AG08395 (cell line): Measurements from ENCODE around the gene LMF1.

Source experiments
- DNase-seq: peaks from one replicate; pipeline ENCODE4 v3.0.0; 2012; ENCODE audit warnings: mixed read lengths, low spot score

Gene LMF1

DNA sequence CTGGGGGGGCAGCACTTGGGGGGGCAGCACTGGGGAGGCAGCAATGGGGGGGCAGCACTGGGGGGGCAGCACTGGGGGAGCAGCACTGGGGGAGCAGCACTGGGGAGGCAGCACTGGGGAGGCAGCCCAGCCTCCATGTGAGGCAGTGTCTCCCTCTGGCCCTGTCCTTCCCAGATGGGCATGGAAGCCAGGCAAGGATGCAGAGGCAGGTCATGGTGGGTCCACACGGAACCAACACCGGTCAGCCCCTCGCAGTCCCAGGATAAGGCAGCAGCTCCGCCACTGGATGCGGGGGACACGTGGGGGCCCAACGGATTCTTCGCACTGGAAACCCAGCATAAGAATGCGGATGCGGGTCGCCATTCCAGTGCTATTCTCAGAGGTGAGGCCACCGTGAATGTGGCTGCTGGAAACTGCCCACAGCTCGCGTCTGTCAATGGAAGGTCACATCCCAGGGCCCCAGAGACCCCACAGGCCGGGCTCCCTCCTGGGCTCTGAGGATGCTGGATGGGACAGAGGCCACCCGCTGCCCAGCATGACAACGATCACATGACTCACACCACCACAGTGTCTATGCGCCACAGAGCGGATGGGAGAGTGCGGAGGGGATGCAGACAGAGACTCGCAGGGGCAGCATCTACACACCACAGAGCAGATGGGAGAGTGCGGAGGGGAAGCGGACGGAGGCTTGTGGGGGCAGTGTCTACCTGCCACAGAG, 59.0 kb downstream of the LMF1 start:
- DNase-seq = no peak

DNA sequence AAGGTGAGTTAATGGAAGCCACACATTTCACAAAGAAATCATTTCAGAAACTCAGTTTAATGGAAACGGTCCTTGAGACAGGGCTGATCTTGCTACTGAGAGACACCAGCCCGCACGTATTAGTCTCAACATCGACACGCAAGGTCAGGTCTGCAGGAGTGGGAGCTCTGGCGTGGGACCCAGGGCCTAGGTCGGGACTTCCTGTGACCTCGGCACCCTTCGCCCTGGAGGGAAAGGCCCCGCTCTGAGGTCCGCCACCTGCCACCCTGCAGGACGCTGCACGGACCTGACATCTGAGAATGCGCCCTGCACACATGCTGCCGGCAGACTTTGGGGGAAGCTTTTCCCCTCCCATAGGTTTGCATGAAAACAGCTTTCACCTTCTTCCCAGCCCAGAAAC, 59.7 kb downstream of the LMF1 start:
- DNase-seq = no peak

DNA sequence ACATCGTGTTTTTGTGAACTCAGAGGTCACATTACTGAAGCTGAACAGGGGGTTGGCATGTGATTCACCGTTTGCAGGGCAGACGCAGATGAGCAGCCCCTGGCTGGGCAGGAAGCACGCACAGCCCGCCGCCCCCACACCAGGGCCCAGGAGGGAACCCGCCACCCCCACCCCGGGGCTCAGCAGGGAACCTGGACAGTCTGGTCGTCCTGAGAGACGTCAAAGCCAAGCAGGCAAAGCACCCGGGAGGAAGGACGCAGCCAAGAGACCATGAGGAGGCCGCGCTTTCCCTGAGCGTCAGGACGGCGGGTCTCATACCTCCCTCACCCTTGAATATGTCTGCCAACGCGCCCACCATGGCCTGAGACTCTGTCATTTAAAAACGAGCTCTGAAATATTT, 60.6 kb downstream of the LMF1 start:
- DNase-seq = no peak

DNA sequence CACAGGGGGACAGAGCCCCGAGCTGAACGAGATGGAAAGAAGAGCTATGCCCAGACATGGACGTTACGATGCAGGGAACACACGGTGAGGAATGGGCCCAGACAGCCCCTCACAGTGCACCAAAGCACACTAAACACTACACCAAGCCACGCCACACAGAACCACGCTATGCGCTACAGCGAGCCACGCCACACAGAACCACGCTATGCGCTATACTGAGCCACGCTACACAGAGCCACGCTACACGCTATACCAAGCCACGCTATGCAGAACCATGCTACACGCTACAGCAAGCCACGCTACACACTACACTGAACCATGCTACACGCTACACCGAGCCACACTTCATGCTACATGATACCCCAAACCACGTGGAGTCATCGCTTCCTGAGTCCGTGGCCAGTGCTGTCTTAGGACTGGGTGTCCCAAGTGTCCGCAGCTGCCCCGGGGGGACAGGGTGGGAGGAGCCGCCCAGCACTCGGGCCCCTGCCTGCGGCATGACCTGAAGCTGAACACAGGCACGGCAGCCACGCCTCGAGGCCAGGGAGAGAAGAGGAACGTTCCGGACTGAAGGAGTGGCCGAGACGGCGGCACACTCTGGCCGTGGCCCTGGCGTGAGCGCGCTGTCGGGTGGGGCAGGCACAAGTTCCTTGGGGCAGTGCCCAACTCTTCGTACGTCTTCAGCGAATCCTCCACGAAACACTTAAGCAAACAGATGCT, 61.3 kb downstream of the LMF1 start:
- no peak for DNase-seq

DNA sequence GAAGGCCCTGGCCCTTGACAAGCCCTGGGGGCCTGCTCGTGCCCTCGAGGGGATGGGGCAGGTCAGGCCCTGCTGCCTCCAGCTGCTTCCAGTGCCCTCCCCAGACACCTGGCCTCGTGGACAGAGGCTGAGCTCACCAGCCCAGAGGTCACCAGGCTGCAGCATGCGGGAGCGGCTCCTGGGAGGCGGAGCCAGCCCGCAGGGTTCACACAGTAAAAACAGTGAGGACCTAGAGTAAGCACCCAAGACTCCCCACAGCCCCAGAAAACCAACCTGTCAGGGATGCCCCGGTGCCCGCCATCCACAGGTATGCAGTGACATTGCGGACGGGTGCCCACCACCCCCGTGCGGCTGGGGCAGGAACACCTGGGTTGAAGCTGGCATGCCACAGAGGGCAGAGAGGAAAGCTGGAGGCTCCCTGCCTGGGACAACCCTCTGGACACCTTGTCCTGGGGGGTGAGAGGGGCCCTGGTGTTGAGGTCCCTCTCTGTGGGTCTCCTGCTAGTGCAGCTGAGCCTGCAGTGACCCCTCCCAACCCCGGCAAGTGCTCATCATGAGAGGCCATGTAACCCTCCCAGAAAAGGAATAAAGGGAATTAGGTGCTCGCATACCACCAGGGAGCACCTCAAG, 62.1 kb downstream of the LMF1 start:
- DNase-seq = no peak

DNA sequence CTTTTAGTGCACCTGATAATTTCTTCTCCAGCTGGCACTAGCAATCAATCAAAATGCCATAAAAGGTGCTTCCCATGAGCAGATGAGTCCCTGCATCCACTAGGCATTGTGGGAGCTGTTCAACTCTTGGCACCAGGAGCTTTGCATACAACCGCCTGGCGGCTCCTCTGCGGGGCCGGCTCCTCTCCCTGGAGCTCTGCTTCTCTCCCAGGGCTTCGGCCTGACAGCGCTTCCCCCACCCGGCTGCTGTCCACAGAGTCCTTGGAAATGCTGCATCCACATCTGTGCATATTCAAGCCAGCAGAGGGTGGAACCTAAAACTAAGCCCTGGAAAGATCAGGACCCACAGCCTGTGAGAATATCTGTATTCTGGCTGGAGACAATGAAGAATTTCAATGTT, 62.9 kb downstream of the LMF1 start:
- no peak for DNase-seq

DNA sequence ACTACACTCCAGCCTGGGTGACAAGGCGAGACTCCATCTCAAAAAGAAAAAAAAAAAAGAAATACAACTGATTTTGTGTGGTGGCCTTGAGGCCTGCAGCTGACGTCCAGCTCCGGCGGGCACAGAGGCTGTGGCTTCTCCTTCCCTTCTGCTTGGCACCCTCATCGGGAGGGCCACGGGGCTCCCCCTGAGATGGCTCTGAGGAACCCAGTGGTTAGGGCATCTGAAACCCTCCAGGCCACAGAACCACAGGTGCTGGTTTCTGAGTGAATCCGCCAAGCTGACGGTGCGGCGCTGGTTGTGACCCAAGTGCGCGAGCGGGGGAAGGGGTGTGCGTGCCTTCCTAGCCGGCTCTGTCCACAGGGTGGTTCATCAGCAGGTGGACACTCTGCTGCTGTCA, 63.4 kb downstream of the LMF1 start:
- no peak for DNase-seq

DNA sequence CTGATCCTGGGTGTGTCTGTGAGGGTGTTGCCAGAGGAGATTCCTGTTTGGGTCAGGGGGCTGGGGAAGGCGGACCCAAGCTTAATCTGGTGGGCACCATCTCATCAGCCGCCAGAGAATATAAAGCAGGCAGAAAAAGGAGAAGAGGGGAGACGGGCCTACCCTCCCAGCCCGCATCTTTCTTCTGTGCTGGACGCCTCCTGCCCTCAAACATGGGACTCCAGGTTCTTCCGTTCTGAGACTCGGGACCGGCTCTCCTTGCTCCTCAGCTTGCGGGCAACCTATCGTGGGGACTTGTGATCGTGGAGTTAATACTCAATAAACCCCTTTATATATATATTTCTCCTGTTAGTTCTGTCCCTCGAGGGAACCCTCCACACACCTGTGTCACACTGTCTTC, 64.5 kb downstream of the LMF1 start:
- DNase-seq = no peak

DNA sequence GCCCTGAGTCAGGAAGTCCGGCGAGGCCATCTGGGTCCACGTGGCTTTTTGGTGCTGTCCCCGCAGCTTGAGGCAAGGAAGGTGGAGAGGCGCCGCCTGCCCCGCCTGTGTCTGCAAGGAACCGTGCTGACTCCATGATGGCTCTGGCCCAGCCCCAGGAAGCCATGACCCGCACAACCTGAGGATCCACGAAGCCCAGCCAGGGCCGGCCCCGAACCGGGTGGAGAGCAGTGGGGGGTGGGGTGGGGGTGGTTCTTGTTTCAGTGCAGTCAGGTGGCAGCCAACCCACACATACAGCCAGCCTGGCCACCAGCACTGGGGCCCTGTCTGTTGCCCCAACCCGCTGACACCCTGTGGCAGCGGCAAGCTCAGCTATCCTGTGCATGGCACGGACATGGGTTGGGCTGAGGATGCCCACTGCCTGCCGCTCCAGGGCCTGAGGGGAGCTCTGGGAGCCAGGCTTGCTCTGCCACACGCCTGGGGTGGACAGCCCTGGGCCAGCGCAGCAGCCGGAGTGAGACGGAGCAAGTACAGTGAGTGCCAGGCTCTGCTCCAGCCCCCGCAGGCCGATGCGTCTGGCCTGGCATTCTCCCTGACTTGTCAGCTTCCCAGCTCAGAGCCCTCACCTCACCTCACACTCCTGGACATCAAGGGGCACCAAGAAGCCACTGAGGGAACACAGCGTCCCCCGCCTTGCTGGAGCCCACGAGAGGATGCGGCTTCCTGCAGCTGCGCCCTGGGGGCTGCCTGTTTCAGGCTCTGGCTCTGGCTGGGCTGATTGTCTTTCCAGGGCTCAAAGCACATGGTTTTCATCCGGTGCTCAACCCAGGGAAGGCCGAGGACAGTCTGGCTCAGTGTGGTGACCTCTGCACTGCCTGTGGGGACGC, 68.8 kb downstream of the LMF1 start:
- DNase-seq = no peak

DNA sequence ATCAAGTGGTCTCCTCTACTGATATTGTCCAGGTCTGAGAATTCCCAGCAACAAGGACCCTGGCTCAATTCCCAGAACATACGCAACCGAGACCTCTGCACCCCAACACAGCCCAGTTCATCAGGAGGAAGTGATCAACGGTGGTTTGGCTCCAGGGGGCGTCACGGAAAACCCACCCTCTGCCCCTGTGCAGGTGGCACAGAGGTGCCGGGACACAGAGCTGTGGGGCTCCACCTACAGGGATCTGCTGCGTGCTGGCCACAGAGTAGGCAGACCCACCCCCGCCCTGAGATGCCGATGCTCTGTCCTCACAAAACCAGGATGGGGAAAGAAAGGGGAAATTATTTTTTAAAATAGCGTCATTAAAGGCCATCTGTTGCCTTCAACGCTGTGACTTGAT, 69.6 kb downstream of the LMF1 start:
- no peak for DNase-seq

DNA sequence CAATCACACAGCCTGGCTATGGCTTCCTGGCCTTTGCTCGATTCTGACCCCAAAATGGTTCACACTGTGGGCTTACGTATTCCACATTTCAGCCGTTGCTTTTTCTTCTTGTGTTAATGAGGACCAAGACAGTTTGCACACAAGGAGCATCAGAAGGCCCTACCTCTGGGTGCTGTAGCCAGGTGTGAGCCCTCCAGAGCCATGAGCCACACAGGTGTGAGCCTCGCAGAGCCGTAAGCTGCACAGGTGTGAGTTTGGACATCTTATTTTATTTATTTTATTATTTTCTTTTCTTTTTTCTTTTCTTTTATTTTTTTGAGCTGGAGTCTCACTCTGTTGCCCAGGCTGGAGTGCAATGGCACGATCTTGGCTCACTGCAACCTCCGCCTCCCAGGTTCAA, 70.6 kb downstream of the LMF1 start:
- DNase-seq = no peak

DNA sequence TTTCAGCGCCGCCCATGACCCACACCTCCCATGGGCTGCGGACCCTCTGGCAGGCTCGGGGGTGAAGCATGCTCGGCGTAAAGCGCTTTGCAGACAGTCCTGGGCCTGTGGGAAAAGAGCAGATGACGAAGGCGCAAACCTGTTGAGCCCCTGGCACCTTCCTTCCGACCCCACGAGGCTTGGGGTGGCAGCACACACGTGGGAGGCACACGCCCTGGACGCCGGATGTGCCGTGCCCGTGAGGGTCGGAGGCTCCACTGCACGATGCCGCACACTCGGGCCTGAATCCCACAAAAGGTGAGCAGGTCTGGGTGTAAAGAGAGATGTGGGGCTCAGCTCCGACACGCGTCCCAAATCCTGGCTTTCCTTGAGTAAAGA, 71.1 kb downstream of the LMF1 start:
- no peak for DNase-seq

DNA sequence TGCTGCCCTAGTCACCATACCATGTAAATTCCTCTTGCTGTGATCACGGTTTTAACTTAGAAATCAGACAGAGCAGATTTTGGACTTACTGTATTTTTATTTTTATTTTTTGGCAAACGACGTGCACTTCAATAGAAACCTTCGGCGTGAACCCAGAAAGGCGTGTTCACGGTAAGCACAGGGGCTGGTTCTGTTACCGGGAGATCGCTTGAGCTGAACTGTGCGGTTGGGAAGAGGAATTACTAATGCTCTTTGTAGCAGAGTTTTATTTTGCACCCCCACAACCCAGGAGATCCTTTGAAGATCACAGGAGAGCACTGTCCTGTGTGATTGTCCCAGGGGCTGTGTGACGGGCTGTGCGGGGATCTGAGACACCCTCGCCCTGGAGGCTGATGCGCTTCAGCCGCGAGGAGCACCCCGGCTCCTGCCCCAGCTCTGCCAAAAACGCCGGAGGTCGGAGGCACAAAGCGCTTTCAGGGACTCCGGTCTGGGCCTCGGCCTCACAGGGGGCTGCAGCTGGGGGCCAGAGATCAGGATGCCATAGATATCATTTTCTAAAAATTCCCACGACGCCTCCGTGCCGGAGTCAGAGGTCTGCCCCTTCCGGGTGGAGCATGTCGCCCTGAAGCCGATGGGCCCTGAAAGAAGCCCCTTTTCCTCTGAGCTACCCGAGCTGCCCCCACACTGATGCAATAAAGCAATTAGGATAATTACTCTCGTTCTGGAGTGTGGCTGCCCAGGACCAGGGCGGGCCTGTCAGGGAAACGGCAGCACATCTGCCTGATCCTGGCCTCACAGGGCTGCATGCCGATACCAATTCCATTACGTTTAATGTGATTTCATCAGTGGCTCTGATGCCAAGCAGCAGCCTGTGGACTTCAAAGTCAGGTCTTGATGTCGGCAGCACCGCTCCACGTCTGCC, 71.8 kb downstream of the LMF1 start:
- DNase-seq = no peak

DNA sequence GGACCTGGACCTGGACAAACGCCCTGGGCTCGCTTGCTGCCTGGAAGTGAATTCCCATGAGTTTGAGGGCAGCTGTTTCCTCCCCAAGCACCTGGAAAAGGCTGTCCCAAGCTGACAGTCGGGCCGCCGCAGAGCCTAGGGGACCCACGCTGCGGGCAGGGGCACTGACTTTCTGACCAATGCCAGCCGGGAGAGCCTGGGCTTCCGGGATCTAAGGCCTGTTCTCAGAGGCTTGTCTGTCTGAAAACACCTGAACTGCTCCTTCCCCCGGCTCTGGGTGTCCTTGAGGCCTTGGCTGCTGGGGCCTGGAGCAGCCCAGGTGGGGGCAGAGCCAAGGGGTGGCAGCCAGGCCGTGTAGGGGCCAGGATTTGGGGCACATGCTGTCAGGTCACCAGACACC, 72.6 kb downstream of the LMF1 start:
- no peak for DNase-seq

DNA sequence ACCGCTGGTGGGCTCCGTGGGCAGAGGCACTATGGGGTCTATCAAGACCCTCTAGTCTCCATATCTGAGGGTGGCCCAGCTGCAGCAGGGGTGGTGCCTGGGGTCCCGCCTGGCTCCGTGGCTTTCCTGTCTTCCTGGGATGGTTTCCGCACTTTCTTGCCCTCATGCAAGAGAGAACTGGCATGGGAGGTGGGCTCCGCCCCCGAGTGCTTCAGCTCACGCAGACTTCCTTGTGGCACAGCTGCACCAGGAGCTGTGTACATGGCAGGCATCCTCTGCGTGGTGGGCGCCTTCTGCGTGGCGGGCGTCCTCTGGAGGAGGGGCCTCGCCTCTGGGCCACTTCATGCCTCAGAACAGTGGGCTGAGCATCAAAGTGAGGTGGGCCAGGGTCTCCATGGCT, 73.1 kb downstream of the LMF1 start:
- DNase-seq = no peak

DNA sequence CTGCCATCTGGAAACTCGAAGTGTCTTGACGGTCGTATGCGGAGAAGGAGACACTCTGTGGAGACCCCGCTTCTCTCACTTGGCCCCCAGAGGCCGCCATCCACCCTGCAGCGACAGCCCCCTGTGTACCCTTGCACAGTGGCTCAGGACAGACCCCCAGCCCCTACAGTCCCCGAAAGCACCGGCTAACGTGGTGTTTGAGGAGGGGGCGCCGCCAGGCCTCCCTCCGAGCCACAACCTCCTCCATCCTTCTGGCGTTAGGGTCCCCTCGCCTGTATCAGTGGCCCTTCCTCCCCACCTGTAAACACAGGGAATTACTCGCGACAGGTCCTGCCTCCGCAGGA, 73.6 kb downstream of the LMF1 start:
- DNase-seq = no peak

DNA sequence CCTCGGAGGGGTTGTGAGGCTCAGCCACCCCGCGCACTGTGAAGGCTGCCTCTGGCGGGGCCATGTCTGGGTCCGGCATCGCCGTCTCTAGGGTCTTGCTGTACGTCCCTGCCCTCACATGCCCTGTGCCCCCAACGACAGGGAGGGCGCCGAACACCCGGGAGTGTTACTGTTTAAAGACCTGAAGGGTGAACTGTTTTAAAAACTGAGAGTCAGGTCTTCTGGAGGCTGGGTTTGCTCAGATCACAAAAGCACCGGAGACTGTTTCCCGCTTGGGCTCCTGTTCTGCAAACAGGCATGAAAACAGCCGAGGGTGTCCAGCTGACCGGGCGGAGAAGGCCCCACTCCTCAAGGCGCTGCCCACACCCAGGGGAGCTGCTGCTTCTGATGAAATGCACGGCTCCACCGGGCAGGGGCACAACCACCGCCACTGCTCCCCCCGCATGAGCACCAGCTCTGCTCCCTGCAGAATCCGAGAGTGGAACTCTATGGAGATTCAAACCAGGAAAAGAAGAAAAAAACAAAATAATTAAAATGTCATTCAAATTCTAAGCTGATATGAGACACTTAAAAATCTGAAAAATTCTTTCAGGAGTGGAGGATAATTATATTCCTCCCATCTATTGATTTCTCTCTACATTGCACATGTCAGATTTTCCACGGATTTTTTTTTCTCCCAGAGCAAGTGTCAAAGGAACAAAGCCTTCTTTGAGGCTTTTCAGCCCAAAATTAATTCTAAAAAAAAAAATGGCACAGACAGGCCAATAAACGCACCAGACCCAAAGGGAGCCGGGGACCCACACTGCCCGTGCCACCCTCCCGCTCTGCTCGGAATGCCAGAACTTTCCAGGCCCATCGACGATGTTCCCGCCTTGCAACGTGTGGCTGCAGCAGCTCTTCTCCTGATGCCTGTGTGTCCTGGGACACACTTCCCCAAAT, 74.3 kb downstream of the LMF1 start:
- no peak for DNase-seq

DNA sequence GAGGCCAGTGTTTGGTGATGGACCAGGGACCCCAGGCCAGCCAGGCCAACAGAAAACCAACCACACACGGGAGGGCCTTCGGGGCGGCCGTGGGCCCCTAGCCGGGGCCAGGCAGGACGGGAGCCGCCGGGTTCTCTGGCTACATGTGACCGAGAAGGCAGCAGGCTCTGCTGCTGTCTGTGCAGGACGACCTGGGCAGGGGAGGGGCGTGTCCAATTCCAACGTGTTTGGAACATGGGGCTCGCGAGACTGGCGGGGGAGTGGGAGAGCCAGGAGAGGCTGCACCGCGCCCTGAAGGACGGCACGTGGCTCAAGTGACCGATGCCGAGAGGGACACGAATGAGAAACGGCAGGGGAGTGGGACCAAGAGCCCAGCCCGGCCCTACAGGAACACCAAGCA, 75.4 kb downstream of the LMF1 start:
- no peak for DNase-seq

DNA sequence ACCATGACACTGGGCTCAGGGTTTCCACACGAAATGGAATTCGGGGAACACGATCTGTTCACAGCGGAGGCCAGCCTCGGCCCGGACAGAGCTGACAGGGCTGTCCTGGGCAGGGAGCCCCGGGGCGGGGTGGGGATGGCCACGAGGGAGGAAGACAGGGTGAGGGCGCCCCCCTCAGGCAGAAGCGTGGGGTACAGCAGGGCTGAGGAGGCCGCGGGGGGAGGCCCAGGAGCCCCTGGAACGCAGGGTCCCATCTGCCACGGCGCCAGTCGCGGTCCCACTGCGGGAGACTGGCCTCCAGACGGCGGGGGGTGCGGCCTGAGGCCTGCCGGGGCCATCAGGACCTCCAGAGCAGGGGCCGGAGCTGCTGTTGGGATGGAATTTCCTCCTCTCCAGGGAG, 75.9 kb downstream of the LMF1 start:
- DNase-seq = no peak

DNA sequence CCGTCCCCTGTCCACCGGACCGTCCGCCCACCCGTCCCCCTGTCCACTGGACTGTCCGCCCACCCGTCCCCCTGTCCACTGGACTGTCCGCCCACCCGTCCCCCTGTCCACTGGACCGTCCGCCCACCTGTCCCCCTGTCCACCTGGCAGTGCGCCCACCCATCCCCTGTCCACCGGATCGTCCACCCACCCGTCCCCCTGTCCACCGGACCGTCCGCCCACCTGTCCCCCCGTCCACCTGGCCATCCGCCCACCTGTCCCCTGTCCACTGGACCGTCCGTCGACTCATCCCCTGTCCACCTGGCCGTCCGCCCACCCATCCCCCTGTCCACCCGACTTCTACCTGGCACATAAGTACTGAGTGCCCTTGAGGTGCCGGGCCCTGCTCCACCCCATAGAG, 76.6 kb downstream of the LMF1 start:
- no peak for DNase-seq
